Measurements from ENCODE around the gene ZNF384. TPM values are rescaled to one million over a fixed set of nuclear protein-coding genes. Genes with fewer than 3 reads are reported as not detected.
"Not testable (repeated sequence)": the region's sequence is repeated elsewhere in the genome, so short reads cannot be mapped to it uniquely, and the experiment has no call there.

ZNF384 gene
- total RNA-seq, 4 donors from 2014 or later: 26.2 to 52.5 (median 38.2) TPM

- TF ChIP-seq, protein P1, sequence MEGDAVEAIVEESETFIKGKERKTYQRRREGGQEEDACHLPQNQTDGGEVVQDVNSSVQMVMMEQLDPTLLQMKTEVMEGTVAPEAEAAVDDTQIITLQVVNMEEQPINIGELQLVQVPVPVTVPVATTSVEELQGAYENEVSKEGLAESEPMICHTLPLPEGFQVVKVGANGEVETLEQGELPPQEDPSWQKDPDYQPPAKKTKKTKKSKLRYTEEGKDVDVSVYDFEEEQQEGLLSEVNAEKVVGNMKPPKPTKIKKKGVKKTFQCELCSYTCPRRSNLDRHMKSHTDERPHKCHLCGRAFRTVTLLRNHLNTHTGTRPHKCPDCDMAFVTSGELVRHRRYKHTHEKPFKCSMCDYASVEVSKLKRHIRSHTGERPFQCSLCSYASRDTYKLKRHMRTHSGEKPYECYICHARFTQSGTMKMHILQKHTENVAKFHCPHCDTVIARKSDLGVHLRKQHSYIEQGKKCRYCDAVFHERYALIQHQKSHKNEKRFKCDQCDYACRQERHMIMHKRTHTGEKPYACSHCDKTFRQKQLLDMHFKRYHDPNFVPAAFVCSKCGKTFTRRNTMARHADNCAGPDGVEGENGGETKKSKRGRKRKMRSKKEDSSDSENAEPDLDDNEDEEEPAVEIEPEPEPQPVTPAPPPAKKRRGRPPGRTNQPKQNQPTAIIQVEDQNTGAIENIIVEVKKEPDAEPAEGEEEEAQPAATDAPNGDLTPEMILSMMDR (IDR thresholded peaks at IDR 0.05): no peak
- TF ChIP-seq EP300 (IDR thresholded peaks at IDR 0.05): no peak
- no peak for TF ChIP-seq POLR2A (IDR thresholded peaks at IDR 0.05)
- H3K27me3 ChIP-seq: peaks cover 0 to 20% of the 10 kb centered on the region in 2 donors
- 77 to 85% methylated on average over 10 of the region's 10 CpGs for WGBS, 2 donors
These were observed 27.8 kb upstream of the ZNF384 start for GRCh38 chr12:6716874-6717437.

DNA sequence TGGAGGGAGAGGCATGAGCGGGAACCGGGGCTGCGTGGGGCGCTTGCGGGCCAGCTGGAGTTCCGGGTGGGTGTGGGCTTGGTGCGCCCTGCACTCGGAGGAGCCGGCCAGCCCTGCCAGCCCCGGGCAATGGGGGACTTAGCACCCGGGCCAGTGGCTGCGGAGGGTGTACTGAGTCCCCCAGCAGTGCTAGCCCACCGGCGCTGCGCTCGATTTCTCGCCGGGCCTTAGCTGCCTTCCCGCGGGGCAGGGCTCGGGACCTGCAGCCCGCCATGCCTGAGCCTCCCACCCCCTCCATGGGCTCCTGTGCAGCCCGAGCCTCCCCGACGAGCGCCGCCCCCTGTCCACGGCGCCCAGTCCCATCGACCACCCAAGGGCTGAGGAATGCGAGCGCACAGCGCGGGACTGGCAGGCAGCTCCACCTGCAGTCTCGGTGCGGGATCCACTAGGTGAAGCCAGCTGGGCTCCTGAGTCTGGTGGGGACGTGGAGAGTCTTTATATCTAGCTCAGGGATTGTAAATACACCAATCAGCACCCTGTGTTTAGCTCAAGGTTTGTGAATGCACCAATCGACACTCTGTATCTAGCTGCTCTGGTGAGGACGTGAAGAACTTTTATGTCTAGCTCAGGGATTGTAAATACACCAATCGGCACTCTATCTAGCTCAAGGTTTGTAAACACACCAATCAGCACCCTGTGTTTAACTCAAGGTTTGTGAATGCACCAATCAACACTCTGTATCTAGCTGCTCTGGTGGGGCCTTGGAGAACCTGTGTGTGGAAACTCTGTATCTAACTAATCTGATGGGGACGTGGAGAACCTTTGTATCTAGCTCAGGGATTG, 27.1 kb upstream of the ZNF384 start:
- H3K4me3 ChIP-seq; H3K27ac ChIP-seq; DNase-seq (ENCODE audit: low spot score in 2 of 2); H3K4me1 ChIP-seq; H3K36me3 ChIP-seq; H3K9me3 ChIP-seq: not testable (repeated sequence)
- H3K27me3 ChIP-seq: peaks cover 0 to 23% of the 10 kb centered on the region in 2 donors
- WGBS, 2 donors: 96 to 99% methylated on average over 7 to 12 of the region's 41 CpGs

More at GRCh38 chr12:6716874-6717437, 27.8 kb upstream of the ZNF384 start:
- Histone ChIP-seq H3K4me1 (no peaks in the 10 kb centered on the region), H3K9me3 (no peaks in the 10 kb centered on the region), H3K4me3 (no peak overlapping the region), H3K27ac (no peak overlapping the region), H3K36me3 (no peaks in the 10 kb centered on the region)
- DNase-seq (ENCODE audit: low spot score in 2 of 2): no peak

- Histone ChIP-seq H3K36me3 (no peaks in the 10 kb centered on the region), H3K27ac (no peak overlapping the region), H3K27me3 (peaks cover 0 to 78% of the 10 kb centered on the region in 2 donors), H3K4me1 (no peaks in the 10 kb centered on the region), H3K9me3 (no peaks in the 10 kb centered on the region), H3K4me3 (no peak overlapping the region)
- DNase-seq (ENCODE audit: low spot score in 2 of 2): no peak
- WGBS, 2 donors: 78 to 84% methylated on average over 16 of the region's 16 CpGs
- TF ChIP-seq POLR2A (IDR thresholded peaks at IDR 0.05) (no peak), EP300 (IDR thresholded peaks at IDR 0.05) (no peak)
- TF ChIP-seq, protein P1 (IDR thresholded peaks at IDR 0.05): no peak
These were observed 19.8 kb upstream of the ZNF384 start for GRCh38 chr12:6708960-6709394.

- DNase-seq (ENCODE audit: low spot score in 2 of 2); H3K4me1 ChIP-seq: not testable (repeated sequence)
- peaks cover 0 to 80% of the 10 kb centered on the region in 2 donors for H3K27me3 ChIP-seq
These were observed 19.2 kb upstream of the ZNF384 start for GRCh38 chr12:6708351-6708750.

GRCh38 chr12:6703631-6704030, 14.5 kb upstream of the ZNF384 start:
- TF ChIP-seq POLR2A (IDR thresholded peaks at IDR 0.05): no peak
- TF ChIP-seq, protein P1 (IDR thresholded peaks at IDR 0.05): no peak
- TF ChIP-seq EP300 (IDR thresholded peaks at IDR 0.05): no peak
- H3K27me3 ChIP-seq: peaks cover 5 to 97% of the 10 kb centered on the region in 2 donors
- no peak overlapping the region for H3K27ac ChIP-seq
- H3K36me3 ChIP-seq: no peaks in the 10 kb centered on the region
- H3K9me3 ChIP-seq: no peaks in the 10 kb centered on the region
- H3K4me3 ChIP-seq: no peak overlapping the region
- H3K4me1 ChIP-seq: peaks cover 0 to 17% (median 14%) of the 10 kb centered on the region in 4 donors
- DNase-seq (ENCODE audit: low spot score in 2 of 2): no peak
- 12 to 16% methylated on average over 10 of the region's 10 CpGs for WGBS, 2 donors

More at GRCh38 chr12:6708351-6708750, 19.2 kb upstream of the ZNF384 start:
- H3K4me3 ChIP-seq, H3K9me3 ChIP-seq, H3K27ac ChIP-seq, H3K36me3 ChIP-seq: not testable (repeated sequence)
- WGBS, 2 donors: 91 to 94% methylated on average over 20 to 21 of the region's 21 CpGs
